ENCODE data around the gene ADCY3.

DNA sequence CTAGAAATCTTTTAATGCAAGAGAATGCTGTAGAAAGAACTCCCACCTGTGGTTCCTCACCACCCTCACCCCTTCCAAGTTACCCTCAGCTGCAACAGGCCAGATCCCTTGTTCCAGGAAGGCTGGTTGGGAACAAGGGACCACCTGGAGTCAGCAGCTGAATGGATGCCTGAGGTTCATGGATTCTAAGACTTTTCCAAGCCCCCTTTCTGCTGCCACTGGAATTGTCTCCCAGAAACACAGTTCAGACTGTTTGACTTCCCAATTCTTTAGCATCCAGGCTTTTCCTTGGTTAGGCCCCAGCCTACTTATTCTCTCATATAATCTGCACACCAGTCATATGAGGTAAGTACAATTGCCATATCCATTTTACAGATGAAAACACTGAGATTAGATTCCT is 8.0 kb upstream of the ADCY3 start:
- TF ChIP-seq CTCF (IDR thresholded peaks at IDR 0.05; ENCODE audit: borderline replicate concordance, extremely low read depth, low read length, poor library complexity, severe bottlenecking) (no peak), EZH2 (IDR thresholded peaks at IDR 0.05; ENCODE audit: borderline replicate concordance, low read depth, low read length, severe bottlenecking) (no peak)

All from DND-41 (cell line).